WTC11 (cell line): ENCODE results near the gene MARCHF10. TPM values are rescaled to one million over a fixed set of nuclear protein-coding genes. Genes with fewer than 3 reads are reported as not detected.

Experiments
- ATAC-seq: fragments of 200-7000 bp; cut with Tn5 transposase; 2 replicates; pipeline ENCODE4 v1.10.0; 2021; ENCODE audit warnings: mild to moderate bottlenecking, moderate library complexity
- CTCF ChIA-PET: fragments of 300-600 bp; sonication (Branson Sonifier 250); formaldehyde crosslinking; loops from one replicate; lab custom pipeline; 2021; ENCODE audit warnings: antibody characterized with exemption; lab: Charles Lee
- POLR2A ChIA-PET: fragments of 350-600 bp; sonication (Branson Sonifier 250); formaldehyde crosslinking; loops from one replicate; lab custom pipeline; 2021; ENCODE audit warnings: antibody characterized with exemption; lab: Charles Lee
- DNase-seq: peaks from one replicate; pipeline ENCODE4 v3.0.0; 2021; ENCODE audit warnings: low spot score
- H3K27ac Mint-ChIP-seq: 2 replicates; pipeline ENCODE4 v1.8.0; 2021; ENCODE audit warnings: mixed read lengths
- H3K27me3 Mint-ChIP-seq: 2 replicates; pipeline ENCODE4 v1.8.0; 2021; ENCODE audit warnings: low read depth, mild to moderate bottlenecking, moderate library complexity, mixed read lengths
- H3K36me3 Mint-ChIP-seq: 2 replicates; pipeline ENCODE4 v1.8.0; 2021; ENCODE audit warnings: mixed read lengths
- H3K4me1 Mint-ChIP-seq: 2 replicates; pipeline ENCODE4 v1.8.0; 2022; ENCODE audit warnings: mixed read lengths
- H3K4me3 Mint-ChIP-seq: 2 replicates; pipeline ENCODE4 v1.8.0; 2021; ENCODE audit warnings: mild to moderate bottlenecking, moderate library complexity, mixed read lengths
- H3K9me3 Mint-ChIP-seq: 2 replicates; pipeline ENCODE4 v1.8.0; 2021; ENCODE audit warnings: mixed read lengths
- E2F5 ChIP-seq: sonication (generic); formaldehyde crosslinking; IDR thresholded peaks from 2 replicates; pipeline ENCODE4 v1.8.1; 2022; ENCODE audit warnings: mild to moderate bottlenecking, moderate library complexity, missing genetic modification reagents
- ETV6 ChIP-seq: sonication (generic); formaldehyde crosslinking; IDR thresholded peaks from 2 replicates; pipeline ENCODE4 v1.8.1; 2022; ENCODE audit warnings: mild to moderate bottlenecking, missing genetic modification reagents
- FOXP1 ChIP-seq: sonication (generic); formaldehyde crosslinking; IDR thresholded peaks from 2 replicates; pipeline ENCODE4 v1.8.0; 2022; ENCODE audit warnings: missing genetic modification reagents, mild to moderate bottlenecking, moderate library complexity, borderline replicate concordance
- TCF7 ChIP-seq: sonication (generic); formaldehyde crosslinking; IDR thresholded peaks from 2 replicates; pipeline ENCODE4 v1.8.0; 2022; ENCODE audit warnings: mild to moderate bottlenecking, low read depth, missing genetic modification reagents, moderate library complexity
- ZMAT4 ChIP-seq: fragments of 250-450 bp; sonication (Bioruptor Pico); IDR thresholded peaks from 2 replicates; pipeline ENCODE4 v1.9.0; 2021; ENCODE audit warnings: mild to moderate bottlenecking
- ZNF219 ChIP-seq: sonication (generic); formaldehyde crosslinking; IDR thresholded peaks from 2 replicates; pipeline ENCODE4 v1.8.0; 2023; ENCODE audit warnings: missing genetic modification reagents, mild to moderate bottlenecking, borderline replicate concordance
- total RNA-seq: library from RNA; stranded (reverse); gene quantifications from 3 replicates; pipeline ENCODE4 v1.2.3, GENCODE V29; 2021
- TF ChIP-seq, protein P1 (sequence below): sonication (generic); formaldehyde crosslinking; IDR thresholded peaks from 2 replicates; pipeline ENCODE4 v1.8.0; 2023; ENCODE audit warnings: mild to moderate bottlenecking, missing genetic modification reagents
- TF ChIP-seq, protein P2 (sequence below): sonication (generic); formaldehyde crosslinking; IDR thresholded peaks from 2 replicates; pipeline ENCODE4 v1.8.1; 2022; ENCODE audit warnings: low read depth, missing genetic modification reagents, borderline replicate concordance
- TF ChIP-seq, protein P3 (sequence below): sonication (generic); formaldehyde crosslinking; IDR thresholded peaks from 2 replicates; pipeline ENCODE4 v1.8.0; 2022; ENCODE audit warnings: missing genetic modification reagents
- TF ChIP-seq, protein P4 (sequence below): sonication (generic); formaldehyde crosslinking; IDR thresholded peaks from 2 replicates; pipeline ENCODE4 v1.8.0; 2023; ENCODE audit warnings: missing genetic modification reagents

The MARCHF10 gene
- total RNA-seq, 1 experiment from 2014 or later: 1.0 TPM

DNA sequence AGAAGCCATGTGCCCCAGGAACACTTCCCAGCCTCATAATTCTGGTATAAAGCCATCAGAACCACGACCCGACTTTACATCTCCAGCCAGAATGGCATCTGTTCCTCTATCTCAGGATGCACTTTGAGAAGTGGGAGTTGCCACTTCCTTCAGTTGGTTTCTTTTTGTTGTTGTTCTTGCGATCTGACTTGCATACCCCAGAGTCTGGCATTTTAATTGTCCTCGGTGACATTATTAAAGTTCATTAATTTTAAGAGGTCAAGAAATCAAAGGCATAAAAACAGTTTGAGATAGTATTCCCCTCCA is 13.5 kb downstream of the MARCHF10 start:
- no peak for TF ChIP-seq E2F5 (CRISPR knock-in tag)
- TF ChIP-seq FOXP1 (CRISPR knock-in tag): no peak
- TF ChIP-seq, protein P1, sequence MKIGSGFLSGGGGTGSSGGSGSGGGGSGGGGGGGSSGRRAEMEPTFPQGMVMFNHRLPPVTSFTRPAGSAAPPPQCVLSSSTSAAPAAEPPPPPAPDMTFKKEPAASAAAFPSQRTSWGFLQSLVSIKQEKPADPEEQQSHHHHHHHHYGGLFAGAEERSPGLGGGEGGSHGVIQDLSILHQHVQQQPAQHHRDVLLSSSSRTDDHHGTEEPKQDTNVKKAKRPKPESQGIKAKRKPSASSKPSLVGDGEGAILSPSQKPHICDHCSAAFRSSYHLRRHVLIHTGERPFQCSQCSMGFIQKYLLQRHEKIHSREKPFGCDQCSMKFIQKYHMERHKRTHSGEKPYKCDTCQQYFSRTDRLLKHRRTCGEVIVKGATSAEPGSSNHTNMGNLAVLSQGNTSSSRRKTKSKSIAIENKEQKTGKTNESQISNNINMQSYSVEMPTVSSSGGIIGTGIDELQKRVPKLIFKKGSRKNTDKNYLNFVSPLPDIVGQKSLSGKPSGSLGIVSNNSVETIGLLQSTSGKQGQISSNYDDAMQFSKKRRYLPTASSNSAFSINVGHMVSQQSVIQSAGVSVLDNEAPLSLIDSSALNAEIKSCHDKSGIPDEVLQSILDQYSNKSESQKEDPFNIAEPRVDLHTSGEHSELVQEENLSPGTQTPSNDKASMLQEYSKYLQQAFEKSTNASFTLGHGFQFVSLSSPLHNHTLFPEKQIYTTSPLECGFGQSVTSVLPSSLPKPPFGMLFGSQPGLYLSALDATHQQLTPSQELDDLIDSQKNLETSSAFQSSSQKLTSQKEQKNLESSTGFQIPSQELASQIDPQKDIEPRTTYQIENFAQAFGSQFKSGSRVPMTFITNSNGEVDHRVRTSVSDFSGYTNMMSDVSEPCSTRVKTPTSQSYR (CRISPR knock-in tag): no peak
- H3K4me3 Mint-ChIP-seq: no peak overlapping the region
- ATAC-seq (no peak), DNase-seq (no peak)
- ChIA-PET CTCF (no interaction called here), POLR2A (no interaction called here)
- peaks cover 6% of the 10 kb centered on the region for H3K9me3 Mint-ChIP-seq
- no peak overlapping the region for H3K27ac Mint-ChIP-seq
- H3K4me1 Mint-ChIP-seq: peaks cover 10% of the 10 kb centered on the region
- H3K36me3 Mint-ChIP-seq: peaks cover 5% of the 10 kb centered on the region; the same call in 1 of the 2 replicates
- H3K27me3 Mint-ChIP-seq: no peaks in the 10 kb centered on the region

DNA sequence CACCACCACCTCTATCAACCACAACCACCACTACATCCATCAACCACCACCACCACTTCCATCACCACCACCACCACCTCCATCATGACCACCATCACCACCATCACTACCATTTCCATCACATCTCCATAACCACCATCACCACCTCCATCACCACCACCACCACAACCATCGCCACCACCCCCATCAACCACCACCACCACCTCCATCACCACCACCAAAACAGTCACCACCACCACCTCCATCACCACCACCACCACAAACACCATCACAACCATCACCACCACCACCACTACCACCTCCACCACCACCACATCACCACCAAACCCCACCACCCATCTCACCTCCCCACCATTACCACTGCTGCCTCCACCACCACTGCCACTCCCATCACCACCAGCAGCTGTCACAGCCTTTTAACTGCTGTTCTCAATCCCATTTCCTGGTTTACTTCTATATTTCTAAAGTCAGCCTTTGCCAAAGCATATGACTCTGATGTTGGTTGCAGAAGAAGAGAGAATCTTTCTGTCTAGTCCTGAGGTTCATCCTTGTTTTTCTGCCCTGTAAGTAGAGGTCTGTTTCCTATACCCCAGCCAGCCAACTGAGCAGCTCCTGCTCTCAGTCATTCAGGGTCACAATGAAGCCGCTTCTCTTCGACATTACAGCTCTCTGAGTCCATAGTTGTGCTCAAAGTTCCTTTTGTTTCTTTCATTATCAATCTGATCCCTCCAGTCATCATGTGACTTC is 14.0 kb downstream of the MARCHF10 start:
- Mint-ChIP-seq H3K27ac (no peak overlapping the region), H3K4me1 (peaks cover 10% of the 10 kb centered on the region), H3K4me3 (no peak overlapping the region), H3K36me3 (peaks cover 5% of the 10 kb centered on the region; the same call in 1 of the 2 replicates), H3K27me3 (no peaks in the 10 kb centered on the region), H3K9me3 (peaks cover 6% of the 10 kb centered on the region)
- ChIA-PET CTCF (no interaction called here), POLR2A (no interaction called here)
- ATAC-seq (no peak), DNase-seq (no peak)
- no peak for TF ChIP-seq ZNF219
- TF ChIP-seq, protein P2, sequence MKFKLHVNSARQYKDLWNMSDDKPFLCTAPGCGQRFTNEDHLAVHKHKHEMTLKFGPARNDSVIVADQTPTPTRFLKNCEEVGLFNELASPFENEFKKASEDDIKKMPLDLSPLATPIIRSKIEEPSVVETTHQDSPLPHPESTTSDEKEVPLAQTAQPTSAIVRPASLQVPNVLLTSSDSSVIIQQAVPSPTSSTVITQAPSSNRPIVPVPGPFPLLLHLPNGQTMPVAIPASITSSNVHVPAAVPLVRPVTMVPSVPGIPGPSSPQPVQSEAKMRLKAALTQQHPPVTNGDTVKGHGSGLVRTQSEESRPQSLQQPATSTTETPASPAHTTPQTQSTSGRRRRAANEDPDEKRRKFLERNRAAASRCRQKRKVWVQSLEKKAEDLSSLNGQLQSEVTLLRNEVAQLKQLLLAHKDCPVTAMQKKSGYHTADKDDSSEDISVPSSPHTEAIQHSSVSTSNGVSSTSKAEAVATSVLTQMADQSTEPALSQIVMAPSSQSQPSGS (CRISPR knock-in tag): 0 out of 2 replicates have a peak, but pooled peaks have one; percentile 11

DNA sequence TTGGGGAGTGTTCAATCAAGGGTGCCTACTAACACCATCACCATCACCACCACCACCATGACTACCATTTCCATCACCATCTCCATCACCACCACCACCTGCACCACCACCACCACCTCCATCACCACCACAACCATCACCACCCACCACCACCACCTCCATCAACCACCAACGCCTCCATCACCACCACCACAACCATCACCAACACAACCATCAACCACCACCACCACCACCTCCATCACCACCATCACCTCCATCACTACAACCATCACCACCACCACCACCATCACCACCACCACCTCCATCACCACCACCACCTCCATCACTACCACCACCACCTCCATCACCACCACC is 15.7 kb downstream of the MARCHF10 start:
- Mint-ChIP-seq H3K36me3 (peaks cover 5% of the 10 kb centered on the region; the same call in 1 of the 2 replicates), H3K4me3 (no peak overlapping the region), H3K9me3 (peaks cover 6% of the 10 kb centered on the region), H3K27me3 (no peaks in the 10 kb centered on the region), H3K27ac (no peak overlapping the region), H3K4me1 (peaks cover 10% of the 10 kb centered on the region)
- TF ChIP-seq, protein P3, sequence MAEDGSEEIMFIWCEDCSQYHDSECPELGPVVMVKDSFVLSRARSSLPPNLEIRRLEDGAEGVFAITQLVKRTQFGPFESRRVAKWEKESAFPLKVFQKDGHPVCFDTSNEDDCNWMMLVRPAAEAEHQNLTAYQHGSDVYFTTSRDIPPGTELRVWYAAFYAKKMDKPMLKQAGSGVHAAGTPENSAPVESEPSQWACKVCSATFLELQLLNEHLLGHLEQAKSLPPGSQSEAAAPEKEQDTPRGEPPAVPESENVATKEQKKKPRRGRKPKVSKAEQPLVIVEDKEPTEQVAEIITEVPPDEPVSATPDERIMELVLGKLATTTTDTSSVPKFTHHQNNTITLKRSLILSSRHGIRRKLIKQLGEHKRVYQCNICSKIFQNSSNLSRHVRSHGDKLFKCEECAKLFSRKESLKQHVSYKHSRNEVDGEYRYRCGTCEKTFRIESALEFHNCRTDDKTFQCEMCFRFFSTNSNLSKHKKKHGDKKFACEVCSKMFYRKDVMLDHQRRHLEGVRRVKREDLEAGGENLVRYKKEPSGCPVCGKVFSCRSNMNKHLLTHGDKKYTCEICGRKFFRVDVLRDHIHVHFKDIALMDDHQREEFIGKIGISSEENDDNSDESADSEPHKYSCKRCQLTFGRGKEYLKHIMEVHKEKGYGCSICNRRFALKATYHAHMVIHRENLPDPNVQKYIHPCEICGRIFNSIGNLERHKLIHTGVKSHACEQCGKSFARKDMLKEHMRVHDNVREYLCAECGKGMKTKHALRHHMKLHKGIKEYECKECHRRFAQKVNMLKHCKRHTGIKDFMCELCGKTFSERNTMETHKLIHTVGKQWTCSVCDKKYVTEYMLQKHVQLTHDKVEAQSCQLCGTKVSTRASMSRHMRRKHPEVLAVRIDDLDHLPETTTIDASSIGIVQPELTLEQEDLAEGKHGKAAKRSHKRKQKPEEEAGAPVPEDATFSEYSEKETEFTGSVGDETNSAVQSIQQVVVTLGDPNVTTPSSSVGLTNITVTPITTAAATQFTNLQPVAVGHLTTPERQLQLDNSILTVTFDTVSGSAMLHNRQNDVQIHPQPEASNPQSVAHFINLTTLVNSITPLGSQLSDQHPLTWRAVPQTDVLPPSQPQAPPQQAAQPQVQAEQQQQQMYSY: no peak
- TF ChIP-seq TCF7 (CRISPR knock-in tag) (no peak), ETV6 (CRISPR knock-in tag) (no peak), ZMAT4 (CRISPR knock-in tag) (no peak)
- TF ChIP-seq, protein P2 (CRISPR knock-in tag): no peak
- TF ChIP-seq, protein P4, sequence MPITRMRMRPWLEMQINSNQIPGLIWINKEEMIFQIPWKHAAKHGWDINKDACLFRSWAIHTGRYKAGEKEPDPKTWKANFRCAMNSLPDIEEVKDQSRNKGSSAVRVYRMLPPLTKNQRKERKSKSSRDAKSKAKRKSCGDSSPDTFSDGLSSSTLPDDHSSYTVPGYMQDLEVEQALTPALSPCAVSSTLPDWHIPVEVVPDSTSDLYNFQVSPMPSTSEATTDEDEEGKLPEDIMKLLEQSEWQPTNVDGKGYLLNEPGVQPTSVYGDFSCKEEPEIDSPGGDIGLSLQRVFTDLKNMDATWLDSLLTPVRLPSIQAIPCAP: no peak
- ATAC-seq (no peak), DNase-seq (no peak)
- POLR2A ChIA-PET: no interaction called here
- CTCF ChIA-PET: no interaction called here
